ENCODE results near the gene ERG28. TPM values are rescaled to one million over a fixed set of nuclear protein-coding genes. Genes with fewer than 3 reads are reported as not detected.
"Not testable (repeated sequence)": the region's sequence is repeated elsewhere in the genome, so short reads cannot be mapped to it uniquely, and the experiment has no call there.

ERG28 gene
- total and polyA plus RNA-seq, 2 donors = 6.7 to 14.4 TPM

DNA sequence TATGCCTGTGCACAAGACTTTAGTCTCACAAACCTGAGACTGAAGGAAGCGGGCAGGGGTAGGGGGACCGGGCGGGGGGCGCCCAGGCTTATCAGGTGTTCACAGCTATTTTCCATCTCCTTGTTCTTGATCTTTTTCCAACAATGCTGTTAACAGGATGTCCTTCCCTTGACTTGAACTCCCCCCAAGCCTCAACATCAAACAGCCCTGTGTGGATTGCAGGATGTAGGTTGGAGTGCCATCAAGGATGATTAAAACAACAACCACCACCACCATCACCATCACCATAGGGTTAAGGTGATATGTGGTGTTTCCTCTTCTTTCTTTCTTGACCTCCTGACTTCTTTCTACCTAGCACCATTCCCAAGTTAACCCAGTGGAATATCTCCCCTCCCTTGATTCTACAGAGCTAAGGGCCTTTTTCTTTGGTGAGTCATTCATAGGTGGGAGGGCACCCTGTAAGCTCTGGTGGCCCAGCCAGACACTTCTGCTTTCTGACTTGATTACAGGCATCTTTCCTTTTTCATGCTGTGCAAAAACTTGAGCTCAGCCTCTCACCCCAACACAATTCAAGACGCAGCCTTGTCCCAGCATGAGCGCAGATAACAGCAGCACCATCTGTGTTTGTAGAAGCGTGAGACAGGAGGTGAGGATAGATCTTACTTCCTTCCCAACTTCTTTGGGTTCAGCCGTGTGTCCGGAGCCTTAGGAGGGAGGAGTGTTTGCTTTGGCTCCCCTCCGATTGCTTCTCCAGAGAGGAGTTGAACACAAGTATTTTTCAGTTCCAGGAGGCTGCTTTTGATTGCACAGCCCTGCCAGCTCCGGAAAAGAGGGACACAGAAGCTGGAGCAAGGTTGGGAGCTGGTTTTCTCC, 55.5 kb downstream of the ERG28 start:
- Histone ChIP-seq H3K27ac (ENCODE audit: low read depth) (no peak overlapping the region), H3K36me3 (ENCODE audit: insufficient read depth) (no peaks in the 10 kb centered on the region), H3K4me1 (ENCODE audit: insufficient read depth) (no peaks in the 10 kb centered on the region), H3K4me3 (ENCODE audit: low read depth, low read length) (no peak overlapping the region)
- no peak for DNase-seq (ENCODE audit: extremely low spot score)
- WGBS = 72% methylated on average over 11 of the region's 11 CpGs

DNA sequence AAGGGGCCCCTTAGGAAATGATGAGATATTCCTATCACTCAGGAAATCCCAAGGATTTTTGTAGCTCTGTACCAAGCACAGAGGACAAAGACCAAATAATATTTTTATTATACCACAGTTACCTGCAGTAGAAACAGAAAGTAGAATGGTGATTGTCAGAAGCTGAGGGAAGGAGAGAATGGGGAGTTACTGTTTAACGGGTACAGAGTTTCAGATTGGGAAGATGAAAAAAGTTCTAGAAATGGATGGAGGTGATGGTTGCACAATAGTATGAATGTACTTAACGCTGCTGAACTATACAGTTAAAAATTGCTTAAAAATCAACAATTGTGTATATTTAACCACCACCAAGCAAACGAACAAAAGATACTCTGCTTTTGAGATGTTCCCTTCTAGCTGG, 58.2 kb downstream of the ERG28 start:
- Histone ChIP-seq H3K27ac (ENCODE audit: low read depth) (no peak overlapping the region), H3K4me3 (ENCODE audit: low read depth, low read length) (no peak overlapping the region), H3K4me1 (ENCODE audit: insufficient read depth) (no peaks in the 10 kb centered on the region), H3K36me3 (ENCODE audit: insufficient read depth) (no peaks in the 10 kb centered on the region)
- WGBS = 79% methylated on average over 3 of the region's 3 CpGs
- no peak for DNase-seq (ENCODE audit: extremely low spot score)

DNA sequence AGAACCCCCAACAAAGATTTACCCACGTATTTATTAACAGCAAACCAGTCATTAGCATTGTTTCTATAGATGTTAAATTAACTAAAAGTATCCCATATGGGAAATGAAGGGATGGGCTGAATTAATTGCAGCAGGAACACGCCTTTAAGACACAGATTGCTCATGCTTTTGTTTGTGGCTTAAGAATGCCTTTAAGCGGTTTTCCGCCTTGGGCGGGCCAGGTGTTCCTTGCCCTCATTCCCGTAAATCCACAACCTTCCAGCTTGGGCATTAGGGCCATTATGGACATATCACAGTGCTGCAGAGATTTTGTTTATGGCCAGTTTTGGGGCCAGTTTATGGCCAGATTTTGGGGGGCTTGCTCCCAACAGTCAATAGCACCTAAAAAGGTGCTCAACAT, 59.6 kb downstream of the ERG28 start:
- H3K4me3 ChIP-seq (ENCODE audit: low read depth, low read length); H3K27ac ChIP-seq (ENCODE audit: low read depth); H3K4me1 ChIP-seq (ENCODE audit: insufficient read depth); H3K36me3 ChIP-seq (ENCODE audit: insufficient read depth); DNase-seq (ENCODE audit: extremely low spot score): not testable (repeated sequence)
- WGBS = 82% methylated on average over 6 of the region's 6 CpGs

DNA sequence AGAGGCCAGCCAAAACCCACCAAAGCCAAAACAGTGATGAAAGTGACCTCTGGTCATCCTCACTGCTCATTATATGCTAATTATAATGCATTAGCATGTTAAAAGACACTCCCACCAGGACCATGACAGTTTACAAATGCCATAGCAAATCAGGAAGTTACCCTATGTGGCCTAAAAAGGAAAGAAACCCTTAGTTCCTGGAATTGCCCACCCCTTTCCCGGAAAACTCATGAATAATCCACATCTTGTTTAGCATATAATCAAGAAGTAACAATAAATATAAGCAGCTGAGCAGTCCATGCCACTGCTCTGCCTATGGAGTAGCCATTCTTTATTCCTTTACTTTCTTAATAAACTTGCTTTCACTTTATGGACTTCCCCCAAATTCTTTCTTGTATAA, 60.6 kb downstream of the ERG28 start:
- not testable (repeated sequence) for H3K4me3 ChIP-seq (ENCODE audit: low read depth, low read length); H3K4me1 ChIP-seq (ENCODE audit: insufficient read depth); H3K27ac ChIP-seq (ENCODE audit: low read depth); H3K36me3 ChIP-seq (ENCODE audit: insufficient read depth); DNase-seq (ENCODE audit: extremely low spot score)
- WGBS = 80% methylated on average over 1 of the region's 1 CpG

Small RNA genes within 50 kb of the gene (small RNA-seq; reads per million reads assigned to genes)
- gene RNA5SP387 = not detected

Other genes with a start within 250 kb of the ERG28 start
- gene JDP2, start 232.9 kb downstream of the ERG28 start, total RNA-seq = 24.6 TPM
- gene JDP2, start 232.9 kb downstream of the ERG28 start, polyA plus RNA-seq = 39.3 TPM
- gene BATF, start 138.4 kb downstream of the ERG28 start, total RNA-seq = 5.1 TPM
- gene BATF, start 138.4 kb downstream of the ERG28 start, polyA plus RNA-seq = 8.9 TPM
- gene FLVCR2, start 82.3 kb downstream of the ERG28 start, total RNA-seq = 4.9 TPM
- 3.6 TPM for gene FLVCR2, start 82.3 kb downstream of the ERG28 start, polyA plus RNA-seq
- 46.4 TPM for gene TTLL5, start 370 bp upstream of the ERG28 start, total RNA-seq
- gene TTLL5, start 370 bp upstream of the ERG28 start, polyA plus RNA-seq = 16.1 TPM